Right hindlimb (tissue), 1 donor: ENCODE measurements around the gene EHMT2.
"Not testable (repeated sequence)": the region's sequence is repeated elsewhere in the genome, so short reads cannot be mapped to it uniquely, and the experiment has no call there.

Experiments
- DNase-seq: peaks from one replicate; pipeline ENCODE4 v3.0.0-alpha.2; 2018

The EHMT2 gene

GRCh38 chr6:31911826-31912585 lies 14.5 kb upstream of the EHMT2 start:
- no peak for DNase-seq

- not testable (repeated sequence) for DNase-seq
Measured at GRCh38 chr6:31909298-31909697, 11.8 kb upstream of the EHMT2 start.

GRCh38 chr6:31908791-31909190 lies 11.3 kb upstream of the EHMT2 start:
- DNase-seq = no peak

GRCh38 chr6:31908255-31908654 lies 10.8 kb upstream of the EHMT2 start:
- not testable (repeated sequence) for DNase-seq

GRCh38 chr6:31907158-31907813 lies 9.8 kb upstream of the EHMT2 start:
- no peak for DNase-seq

- DNase-seq = not testable (repeated sequence)
Measured at GRCh38 chr6:31906727-31907126, 9.2 kb upstream of the EHMT2 start.

- DNase-seq = no peak
Measured at GRCh38 chr6:31906122-31906521, 8.6 kb upstream of the EHMT2 start.

- DNase-seq = no peak
Measured at GRCh38 chr6:31905041-31905440, 7.5 kb upstream of the EHMT2 start.

GRCh38 chr6:31903957-31904356 lies 6.5 kb upstream of the EHMT2 start:
- DNase-seq = no peak

- DNase-seq = peak; percentile 98
Measured at GRCh38 chr6:31901953-31902643, 4.6 kb upstream of the EHMT2 start, which contains the start of gene ZBTB12. TSS of gene ZBTB12 (minus strand) at chr6:31902086. CDS start at chr6:31901305, 781 bp downstream.

- DNase-seq = peak; percentile 77
Measured at GRCh38 chr6:31901415-31901952, 4.0 kb upstream of the EHMT2 start.

GRCh38 chr6:31900917-31901414 lies 3.5 kb upstream of the EHMT2 start:
- DNase-seq = no peak

- DNase-seq = no peak
Measured at GRCh38 chr6:31899882-31900722, 2.6 kb upstream of the EHMT2 start.

GRCh38 chr6:31899215-31899614 lies 1.7 kb upstream of the EHMT2 start:
- no peak for DNase-seq

- no peak for DNase-seq
Measured at GRCh38 chr6:31898383-31899011, 999 bp upstream of the EHMT2 start.

- DNase-seq = no peak
Measured at GRCh38 chr6:31896856-31897611, 464 bp downstream of the EHMT2 start.

GRCh38 chr6:31896493-31896855 lies 1.0 kb downstream of the EHMT2 start:
- no peak for DNase-seq

- DNase-seq = no peak
Measured at GRCh38 chr6:31892821-31893220, 4.7 kb downstream of the EHMT2 start.

- DNase-seq = no peak
Measured at GRCh38 chr6:31889331-31889972, 8.0 kb downstream of the EHMT2 start.
